CD8-positive, alpha-beta memory T cell (primary cell): ENCODE measurements around the gene RNF187. TPM values are rescaled to one million over a fixed set of nuclear protein-coding genes. Genes with fewer than 3 reads are reported as not detected.

Experiments
- CTCF ChIA-PET: fragments of 350-600 bp; sonication (Branson Sonifier 250); formaldehyde crosslinking; loops from one replicate; lab custom pipeline; 2021; ENCODE audit warnings: antibody characterized with exemption; lab: Charles Lee
- POLR2A ChIA-PET: fragments of 350-600 bp; sonication (Branson Sonifier 250); formaldehyde crosslinking; loops from one replicate; lab custom pipeline; 2021; ENCODE audit warnings: antibody characterized with exemption; lab: Charles Lee
- DNase-seq, 5 donors: peaks; one replicate each; pipeline versions ENCODE4 v3.0.0 to v3.0.0-alpha.2; 2020 to 2022; ENCODE audit warnings: mixed read lengths in 1 of 5
- H3K27ac ChIP-seq: one replicate; pipeline ENCODE4 v1.7.0; 2013; ENCODE audit warnings: low read depth, mild to moderate bottlenecking, low read length, moderate library complexity
- H3K27me3 ChIP-seq: 2 replicates; pipeline ENCODE4 v1.7.0; 2013; ENCODE audit warnings: low read length, mild to moderate bottlenecking; ENCODE audit not compliant: insufficient read depth, poor library complexity, severe bottlenecking
- H3K36me3 ChIP-seq: 2 replicates; pipeline ENCODE4 v1.7.0; 2013; ENCODE audit warnings: mild to moderate bottlenecking, low read length, moderate library complexity; ENCODE audit not compliant: insufficient read depth
- H3K4me1 ChIP-seq: 2 replicates; pipeline ENCODE4 v1.7.0; 2013; ENCODE audit warnings: mild to moderate bottlenecking, low read length, moderate library complexity; ENCODE audit not compliant: insufficient read depth
- H3K4me3 ChIP-seq: 2 replicates; pipeline ENCODE4 v1.7.0; 2013; ENCODE audit warnings: mild to moderate bottlenecking, low read length
- H3K9me3 ChIP-seq: 2 replicates; pipeline ENCODE4 v1.7.0; 2013; ENCODE audit warnings: mild to moderate bottlenecking, low read length
- H3K27ac Mint-ChIP-seq, 8 donors: one replicate each; pipeline ENCODE4 v1.8.0; 2020 to 2021; ENCODE audit warnings: mixed read lengths in 8 of 8, mild to moderate bottlenecking in 6 of 8, inconsistent platforms in 3 of 8, moderate library complexity in 3 of 8
- H3K27me3 Mint-ChIP-seq, 2 donors: one replicate each; pipeline ENCODE4 v1.8.0; 2020 to 2021; ENCODE audit warnings: mixed read lengths in 2 of 2, mild to moderate bottlenecking in 1 of 2, moderate library complexity in 1 of 2
- H3K36me3 Mint-ChIP-seq, 3 donors: one replicate each; pipeline ENCODE4 v1.8.0; 2020 to 2021; ENCODE audit warnings: mixed read lengths in 3 of 3, inconsistent platforms in 1 of 3, mild to moderate bottlenecking in 1 of 3
- H3K4me1 Mint-ChIP-seq, 3 donors: one replicate each; pipeline ENCODE4 v1.8.0; 2020 to 2021; ENCODE audit warnings: mixed read lengths in 3 of 3, inconsistent platforms in 1 of 3, mild to moderate bottlenecking in 1 of 3
- H3K4me3 Mint-ChIP-seq, 7 donors: one replicate each; pipeline ENCODE4 v1.8.0; 2020 to 2021; ENCODE audit warnings: mixed read lengths in 7 of 7, mild to moderate bottlenecking in 6 of 7, moderate library complexity in 4 of 7, inconsistent platforms in 2 of 7
- H3K9me3 Mint-ChIP-seq, 5 donors: one replicate each; pipeline ENCODE4 v1.8.0; 2020 to 2022; ENCODE audit warnings: mixed read lengths in 5 of 5, mild to moderate bottlenecking in 3 of 5, moderate library complexity in 2 of 5, inconsistent platforms in 1 of 5
- polyA plus RNA-seq: library from polyadenylated mRNA; unstranded; fragments of 300-500 nt; fragmentation: Illumina TruSeq; gene quantifications from one replicate; pipeline ENCODE4 v1.2.3, GENCODE V29; 2021
- total RNA-seq, 2 experiments: library from RNA; stranded (reverse); gene quantifications; one replicate each; pipeline ENCODE4 v1.2.3, GENCODE V29; 2021

The RNF187 gene
- total and polyA plus RNA-seq, 3 experiments from 2014 or later = 56.7 to 129 (median 128) TPM

- CTCF ChIA-PET = no interaction called here
- Histone ChIP-seq H3K9me3 (no peaks in the 10 kb centered on the region), H3K4me3 (no peak overlapping the region), H3K27me3 (no peaks in the 10 kb centered on the region), H3K4me1 (peaks cover 20% of the 10 kb centered on the region), H3K27ac (no peak overlapping the region), H3K36me3 (no peaks in the 10 kb centered on the region)
- H3K27ac Mint-ChIP-seq = peak overlapping the region in 1 of 8 donors; percentile 32
- DNase-seq = no peak
- H3K27me3 Mint-ChIP-seq = no peaks in the 10 kb centered on the region
- H3K9me3 Mint-ChIP-seq = peaks cover 0 to 1% (median 0%) of the 10 kb centered on the region in 5 donors
- H3K36me3 Mint-ChIP-seq = no peaks in the 10 kb centered on the region
- H3K4me3 Mint-ChIP-seq = no peak overlapping the region
- POLR2A ChIA-PET = interaction anchor here (0.5 to 1.6 kb wide), 2 partner anchors 9 to 88 kb away, joined by 3 to 7 read pairs; no protein-coding TSS in a partner anchor
- peaks cover 20 to 33% (median 32%) of the 10 kb centered on the region in 3 donors for H3K4me1 Mint-ChIP-seq
Measured at GRCh38 chr1:228477263-228477662, 9.9 kb upstream of the RNF187 start.

GRCh38 chr1:228478326-228478725 is 8.9 kb upstream of the RNF187 start:
- Histone ChIP-seq H3K27me3 (no peaks in the 10 kb centered on the region), H3K4me3 (no peak overlapping the region), H3K4me1 (peaks cover 20% of the 10 kb centered on the region), H3K9me3 (no peaks in the 10 kb centered on the region), H3K27ac (no peak overlapping the region), H3K36me3 (no peaks in the 10 kb centered on the region)
- H3K4me1 Mint-ChIP-seq = peaks cover 20 to 33% (median 31%) of the 10 kb centered on the region in 3 donors
- peaks cover 0 to 1% (median 0%) of the 10 kb centered on the region in 5 donors for H3K9me3 Mint-ChIP-seq
- ChIA-PET POLR2A (interaction anchor here (0.6 to 1.5 kb wide), 4 partner anchors 10 to 21 kb away, joined by 3 to 4 read pairs (median 4); no protein-coding TSS in a partner anchor), CTCF (interaction anchor here (0.7 to 2.5 kb wide), 3 partner anchors 19 to 22 kb away, joined by 3 to 10 read pairs (median 4); a partner anchor contains a TSS)
- H3K36me3 Mint-ChIP-seq = no peaks in the 10 kb centered on the region
- peak overlapping the region in 6 of 7 donors; percentile 17 to 82 (median 42) for H3K4me3 Mint-ChIP-seq
- H3K27ac Mint-ChIP-seq = peak overlapping the region; percentile 26 to 84 (median 66)
- no peak for DNase-seq
- H3K27me3 Mint-ChIP-seq = no peaks in the 10 kb centered on the region

- POLR2A ChIA-PET = interaction anchor here (0.6 to 1.5 kb wide), 6 partner anchors 9 to 397 kb away, joined by 3 to 6 read pairs (median 4); partner anchors contain the start of gene ARF1
- Mint-ChIP-seq H3K27ac (peak overlapping the region; percentile 58 to 95 (median 84)), H3K36me3 (no peaks in the 10 kb centered on the region), H3K4me3 (peak overlapping the region; percentile 45 to 80 (median 73)), H3K4me1 (peaks cover 20 to 33% (median 31%) of the 10 kb centered on the region in 3 donors), H3K27me3 (no peaks in the 10 kb centered on the region), H3K9me3 (no peaks in the 10 kb centered on the region)
- Histone ChIP-seq H3K9me3 (no peaks in the 10 kb centered on the region), H3K36me3 (no peaks in the 10 kb centered on the region), H3K27me3 (no peaks in the 10 kb centered on the region), H3K27ac (peak overlapping the region; percentile 46), H3K4me1 (peaks cover 20% of the 10 kb centered on the region), H3K4me3 (no peak overlapping the region)
- DNase-seq = peak in 1 of 5 donors; percentile 4
- CTCF ChIA-PET = interaction anchor here (0.7 to 2.5 kb wide), 3 partner anchors 19 to 22 kb away, joined by 3 to 10 read pairs (median 4); a partner anchor contains a TSS
Measured at GRCh38 chr1:228478912-228479711, 8.1 kb upstream of the RNF187 start.

- H3K4me3 ChIP-seq = no peak overlapping the region
- H3K9me3 ChIP-seq = no peaks in the 10 kb centered on the region
- Mint-ChIP-seq H3K4me1 (peaks cover 23 to 38% (median 24%) of the 10 kb centered on the region in 3 donors), H3K9me3 (no peaks in the 10 kb centered on the region), H3K27ac (peak overlapping the region in 2 of 8 donors; percentile 78 to 93), H3K27me3 (peaks cover 0 to 3% of the 10 kb centered on the region in 2 donors), H3K36me3 (peaks cover 0 to 11% (median 0%) of the 10 kb centered on the region in 3 donors), H3K4me3 (no peak overlapping the region)
- ChIA-PET CTCF (interaction anchor here (1.0 to 1.3 kb wide), 2 partner anchors 18 to 25 kb away, joined by 3 to 4 read pairs; no protein-coding TSS in a partner anchor), POLR2A (no interaction called here)
- H3K4me1 ChIP-seq = peaks cover 21% of the 10 kb centered on the region
- H3K27me3 ChIP-seq = no peaks in the 10 kb centered on the region
- no peak for DNase-seq
- H3K36me3 ChIP-seq = no peaks in the 10 kb centered on the region
- H3K27ac ChIP-seq = no peak overlapping the region
Measured at GRCh38 chr1:228483789-228484188, 3.4 kb upstream of the RNF187 start.

GRCh38 chr1:228486596-228487335 is 416 bp upstream of the RNF187 start:
- POLR2A ChIA-PET = interaction anchor here (0.6 to 2.6 kb wide), 11 partner anchors 9 to 404 kb away, joined by 3 to 54 read pairs (median 4); partner anchors contain the start of genes ARF1, GUK1, IBA57 and TRIM11

GRCh38 chr1:228488125-228488817 is 1.1 kb downstream of the RNF187 start:
- POLR2A ChIA-PET = interaction anchor here (0.6 to 2.6 kb wide), 4 partner anchors 9 to 31 kb away, joined by 3 to 54 read pairs (median 4); a partner anchor contains a TSS

More at GRCh38 chr1:228486596-228487335, 416 bp upstream of the RNF187 start:
- H3K4me3 ChIP-seq = peak overlapping the region; percentile 99
- H3K4me3 Mint-ChIP-seq = peak overlapping the region; percentile 95 to 99 (median 98)
- H3K36me3 Mint-ChIP-seq = peaks cover 0 to 38% (median 5%) of the 10 kb centered on the region in 3 donors
- CTCF ChIA-PET = interaction anchor here (0.7 to 1.9 kb wide), 10 partner anchors 12 to 272 kb away, joined by 3 to 23 read pairs (median 8); a partner anchor contains a TSS
- H3K27me3 ChIP-seq = no peaks in the 10 kb centered on the region
- peaks cover 0 to 3% of the 10 kb centered on the region in 2 donors for H3K27me3 Mint-ChIP-seq
- peaks cover 24% of the 10 kb centered on the region for H3K4me1 ChIP-seq
- H3K36me3 ChIP-seq = peaks cover 13% of the 10 kb centered on the region
- peak overlapping the region; percentile 100 for H3K27ac ChIP-seq
- H3K27ac Mint-ChIP-seq = peak overlapping the region; percentile 100
- peak; percentile 72 to 88 (median 87) for DNase-seq
- H3K9me3 Mint-ChIP-seq = no peaks in the 10 kb centered on the region
- peaks cover 30 to 49% (median 31%) of the 10 kb centered on the region in 3 donors for H3K4me1 Mint-ChIP-seq
- H3K9me3 ChIP-seq = no peaks in the 10 kb centered on the region

More at GRCh38 chr1:228488125-228488817, 1.1 kb downstream of the RNF187 start:
- H3K4me3 Mint-ChIP-seq = peak overlapping the region; percentile 83 to 96 (median 88)
- peaks cover 33 to 53% (median 34%) of the 10 kb centered on the region in 3 donors for H3K4me1 Mint-ChIP-seq
- H3K27ac ChIP-seq = peak overlapping the region; percentile 100
- no peaks in the 10 kb centered on the region for H3K27me3 ChIP-seq
- no peaks in the 10 kb centered on the region for H3K9me3 Mint-ChIP-seq
- peaks cover 0 to 3% of the 10 kb centered on the region in 2 donors for H3K27me3 Mint-ChIP-seq
- CTCF ChIA-PET = interaction anchor here (0.7 to 3.2 kb wide), 4 partner anchors 13 to 274 kb away, joined by 3 to 9 read pairs (median 8); a partner anchor contains a TSS
- peak overlapping the region; percentile 49 for H3K4me3 ChIP-seq
- no peaks in the 10 kb centered on the region for H3K9me3 ChIP-seq
- H3K36me3 Mint-ChIP-seq = peaks cover 0 to 49% (median 7%) of the 10 kb centered on the region in 3 donors
- peaks cover 18% of the 10 kb centered on the region for H3K36me3 ChIP-seq
- no peak for DNase-seq
- H3K27ac Mint-ChIP-seq = peak overlapping the region; percentile 65 to 99 (median 94)
- peaks cover 24% of the 10 kb centered on the region for H3K4me1 ChIP-seq
